HEK293 (cell line): ENCODE measurements around the gene ZFHX3.

Source experiments
- CTCF ChIA-PET: fragments of 350-600 bp; formaldehyde crosslinking; extraction: SDS; loops from one replicate; lab custom pipeline; 2021; ENCODE audit warnings: antibody characterized with exemption; lab: Yijun Ruan, JAX
- POLR2A ChIA-PET: fragments of 300-600 bp; formaldehyde crosslinking; extraction: SDS; loops from one replicate; lab custom pipeline; 2020; ENCODE audit warnings: antibody characterized with exemption, inconsistent platforms; lab: Yijun Ruan, JAX
- H3K27ac ChIP-seq: fragments of 200-500 bp; sonication (Bioruptor generic); 2 replicates; pipeline ENCODE4 v1.5.1; 2014; ENCODE audit warnings: low read depth, low read length, control low read depth, inconsistent platforms; ENCODE audit errors: extremely low read depth
- H3K36me3 ChIP-seq, 2 experiments: fragments of 200-500 bp in 1 of 2; sonication (Bioruptor generic) in 1 of 2; 1 replicate in 1 of 2; 2 replicates in 1 of 2; pipeline ENCODE4 v1.5.1; 2014 to 2017; ENCODE audit warnings: inconsistent platforms in 2 of 2, low read length in 2 of 2; ENCODE audit not compliant: control insufficient read depth in 2 of 2, insufficient read depth in 1 of 2
- H3K4me1 ChIP-seq: fragments of 200-500 bp; sonication (Bioruptor generic); 2 replicates; pipeline ENCODE4 v1.5.1; 2014; ENCODE audit warnings: mild to moderate bottlenecking, low read length, inconsistent platforms; ENCODE audit not compliant: control insufficient read depth, insufficient read depth
- H3K4me3 ChIP-seq: 2 replicates; pipeline ENCODE4 v1.5.1; 2011; ENCODE audit warnings: low read depth, mild to moderate bottlenecking, control low read depth, low read length, moderate library complexity
- H3K9me3 ChIP-seq: fragments of 200-500 bp; sonication (Bioruptor generic); 2 replicates; pipeline ENCODE4 v1.5.1; 2014; ENCODE audit warnings: low read depth, low read length, inconsistent platforms; ENCODE audit not compliant: control insufficient read depth, insufficient read depth
- CTCF ChIP-seq: fragments of 450-650 bp; formaldehyde crosslinking; IDR thresholded peaks from 2 replicates; pipeline ENCODE4 v1.5.1; 2016; ENCODE audit warnings: missing biosample characterization, missing genetic modification characterization
- EGR2 ChIP-seq: fragments of 450-650 bp; formaldehyde crosslinking; IDR thresholded peaks from 2 replicates; pipeline ENCODE4 v1.5.1; 2016; ENCODE audit warnings: low read depth, missing biosample characterization, missing genetic modification characterization
- FEZF1 ChIP-seq: fragments of 450-650 bp; formaldehyde crosslinking; IDR thresholded peaks from 2 replicates; pipeline ENCODE4 v1.5.1; 2016; ENCODE audit warnings: missing biosample characterization, missing genetic modification characterization
- HOXD13 ChIP-seq: sonication (generic); formaldehyde crosslinking; IDR thresholded peaks from 2 replicates; pipeline ENCODE4 v1.8.0; 2022; ENCODE audit warnings: missing genetic modification reagents, borderline replicate concordance
- KLF7 ChIP-seq: fragments of 450-650 bp; formaldehyde crosslinking; IDR thresholded peaks from 2 replicates; pipeline ENCODE4 v1.5.1; 2016; ENCODE audit warnings: missing biosample characterization, missing genetic modification characterization, borderline replicate concordance
- MZF1 ChIP-seq: fragments of 450-650 bp; formaldehyde crosslinking; IDR thresholded peaks from 2 replicates; pipeline ENCODE4 v1.5.1; 2017; ENCODE audit warnings: missing biosample characterization, missing genetic modification characterization, borderline replicate concordance
- OSR2 ChIP-seq: fragments of 450-650 bp; formaldehyde crosslinking; IDR thresholded peaks from 2 replicates; pipeline ENCODE4 v1.5.1; 2016; ENCODE audit warnings: missing biosample characterization, missing genetic modification characterization
- PRDM2 ChIP-seq: fragments of 450-650 bp; formaldehyde crosslinking; IDR thresholded peaks from 2 replicates; pipeline ENCODE4 v1.5.1; 2016; ENCODE audit warnings: missing biosample characterization, missing genetic modification characterization, borderline replicate concordance
- RBAK ChIP-seq: fragments of 450-650 bp; formaldehyde crosslinking; IDR thresholded peaks from 2 replicates; pipeline ENCODE4 v1.5.1; 2016; ENCODE audit warnings: missing biosample characterization, missing genetic modification characterization
- ZBTB1 ChIP-seq: fragments of 450-650 bp; formaldehyde crosslinking; IDR thresholded peaks from 2 replicates; pipeline ENCODE4 v1.5.1; 2016; ENCODE audit warnings: missing biosample characterization, missing genetic modification characterization
- ZBTB20 ChIP-seq: fragments of 450-650 bp; formaldehyde crosslinking; IDR thresholded peaks from 2 replicates; pipeline ENCODE4 v1.5.1; 2016; ENCODE audit warnings: missing biosample characterization, missing genetic modification characterization
- ZFHX2 ChIP-seq: fragments of 450-650 bp; formaldehyde crosslinking; conservative IDR thresholded peaks from 2 replicates; pipeline ENCODE4 v1.5.1; 2016; ENCODE audit warnings: missing biosample characterization, missing genetic modification characterization
- ZNF175 ChIP-seq: fragments of 450-650 bp; formaldehyde crosslinking; IDR thresholded peaks from 2 replicates; pipeline ENCODE4 v1.5.1; 2016; ENCODE audit warnings: missing biosample characterization, missing genetic modification characterization
- ZNF302 ChIP-seq: fragments of 450-650 bp; formaldehyde crosslinking; IDR thresholded peaks from 2 replicates; pipeline ENCODE4 v1.5.1; 2016; ENCODE audit warnings: missing biosample characterization, missing genetic modification characterization, low read depth
- ZNF513 ChIP-seq: fragments of 450-650 bp; IDR thresholded peaks from 2 replicates; pipeline ENCODE4 v1.5.1; 2018; ENCODE audit warnings: missing biosample characterization, missing genetic modification characterization
- ZNF596 ChIP-seq: fragments of 450-650 bp; IDR thresholded peaks from 2 replicates; pipeline ENCODE4 v1.5.0; 2018; ENCODE audit warnings: missing biosample characterization, mild to moderate bottlenecking, missing genetic modification characterization, moderate library complexity
- ZNF626 ChIP-seq: fragments of 450-650 bp; sonication (Bioruptor Pico); formaldehyde crosslinking; IDR thresholded peaks from 2 replicates; pipeline ENCODE4 v1.5.1; 2018; ENCODE audit warnings: missing biosample characterization, missing genetic modification characterization, inconsistent platforms
- ZNF629 ChIP-seq: fragments of 450-650 bp; formaldehyde crosslinking; IDR thresholded peaks from 2 replicates; pipeline ENCODE4 v1.5.1; 2017; ENCODE audit warnings: missing biosample characterization, missing genetic modification characterization
- ZNF768 ChIP-seq: fragments of 450-650 bp; formaldehyde crosslinking; IDR thresholded peaks from 2 replicates; pipeline ENCODE4 v1.5.1; 2018; ENCODE audit warnings: missing biosample characterization, mild to moderate bottlenecking, missing genetic modification characterization
- ZNF792 ChIP-seq: fragments of 450-650 bp; formaldehyde crosslinking; IDR thresholded peaks from 2 replicates; pipeline ENCODE4 v1.5.1; 2016; ENCODE audit warnings: missing biosample characterization, missing genetic modification characterization
- ZSCAN5A ChIP-seq: fragments of 450-650 bp; formaldehyde crosslinking; IDR thresholded peaks from 2 replicates; pipeline ENCODE4 v1.5.1; 2016; ENCODE audit warnings: missing biosample characterization, missing genetic modification characterization

ZFHX3 gene

GRCh38 chr16:72958522-72959076 lies 89.3 kb downstream of the ZFHX3 start:
- H3K27ac ChIP-seq: no peak overlapping the region
- H3K9me3 ChIP-seq: no peaks in the 10 kb centered on the region
- H3K4me1 ChIP-seq: no peaks in the 10 kb centered on the region
- H3K4me3 ChIP-seq: no peak overlapping the region
- peaks cover 0 to 27% of the 10 kb centered on the region in 2 experiments; a peak in 1 of 3 replicates for H3K36me3 ChIP-seq
- ChIA-PET CTCF (no interaction called here), POLR2A (no interaction called here)
- TF ChIP-seq ZFHX2 (peak; percentile 61), ZNF513 (tag by site-specific recombination) (peak; percentile 94), PRDM2 (tag by site-specific recombination) (no peak), EGR2 (peak; percentile 85)

DNA sequence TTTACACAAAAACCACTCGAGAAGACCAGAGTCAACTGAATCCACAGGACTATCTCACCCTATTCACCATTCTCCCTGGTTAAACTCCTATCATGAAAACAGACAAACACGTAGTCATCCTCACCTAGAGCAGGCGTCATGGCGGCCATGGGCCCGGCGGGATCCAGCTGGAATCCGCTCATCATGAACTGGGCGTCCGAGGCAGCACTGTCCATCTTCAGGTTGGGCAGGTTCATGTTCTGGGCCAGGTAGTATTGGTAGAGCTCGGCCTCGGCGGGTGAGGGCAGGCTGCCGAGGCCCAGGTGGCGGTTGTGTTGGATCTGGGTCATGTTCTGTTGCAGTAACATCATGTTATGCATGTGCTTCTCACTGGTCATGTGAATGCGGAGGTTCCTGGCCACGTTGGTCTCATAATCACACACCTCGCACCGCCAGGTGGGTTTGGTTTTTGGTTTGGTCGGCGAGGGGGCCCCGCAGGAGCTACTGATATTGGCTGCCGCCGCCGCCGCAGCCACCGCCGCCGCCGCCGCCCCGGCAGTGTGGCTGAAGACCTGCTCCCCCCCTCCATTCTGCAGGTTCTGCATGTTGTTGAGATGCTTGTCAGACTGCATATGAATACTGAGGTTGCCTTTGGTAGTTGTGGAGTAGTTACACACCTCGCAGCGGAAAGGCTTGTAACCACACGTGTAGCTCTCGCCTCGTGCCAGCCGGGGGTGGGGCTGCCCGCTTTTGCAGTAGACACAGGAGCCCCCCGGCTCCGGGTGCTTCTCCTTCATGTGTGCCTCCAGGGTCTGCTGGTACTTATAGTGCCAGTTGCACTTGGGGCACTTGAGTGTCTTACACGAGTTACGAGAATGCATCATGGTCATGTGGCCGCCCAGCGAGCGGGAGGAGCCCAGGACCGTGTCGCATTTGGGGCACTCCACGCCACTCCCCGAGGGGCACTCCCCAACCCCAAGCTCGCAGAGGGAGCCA lies 90.3 kb downstream of the ZFHX3 start:
- Histone ChIP-seq H3K9me3 (no peaks in the 10 kb centered on the region), H3K4me3 (no peak overlapping the region), H3K27ac (no peak overlapping the region), H3K36me3 (peaks cover 0 to 27% of the 10 kb centered on the region in 2 experiments; a peak in 1 of 3 replicates), H3K4me1 (peaks cover 7% of the 10 kb centered on the region)
- CTCF ChIA-PET: no interaction called here
- POLR2A ChIA-PET: no interaction called here
- no peak for TF ChIP-seq CTCF (tag by site-specific recombination)
- no peak for TF ChIP-seq ZNF768 (tag by site-specific recombination)
- no peak for TF ChIP-seq RBAK (tag by site-specific recombination)
- TF ChIP-seq KLF7: no peak
- no peak for TF ChIP-seq ZNF626
- TF ChIP-seq FEZF1: no peak
- no peak for TF ChIP-seq ZSCAN5A
- no peak for TF ChIP-seq ZNF792 (tag by site-specific recombination)
- no peak for TF ChIP-seq OSR2 (tag by site-specific recombination)
- no peak for TF ChIP-seq ZBTB20 (tag by site-specific recombination)
- no peak for TF ChIP-seq ZNF629
- no peak for TF ChIP-seq ZNF596 (tag by site-specific recombination)
- TF ChIP-seq HOXD13 (CRISPR knock-in tag): no peak
- TF ChIP-seq ZNF175 (tag by site-specific recombination): no peak
- TF ChIP-seq MZF1: no peak
- TF ChIP-seq ZNF302 (tag by site-specific recombination): no peak
- TF ChIP-seq ZBTB1 (tag by site-specific recombination): no peak
